NCI-H1105 treated with DMSO at 0.1 percent for 48 hours (cell line): ENCODE data around the gene CMSS1.

Experiments used
- DNase-seq: peaks from one replicate; lab custom pipeline; 2025; lab: John Stamatoyannopoulos, UW

The CMSS1 gene

DNA sequence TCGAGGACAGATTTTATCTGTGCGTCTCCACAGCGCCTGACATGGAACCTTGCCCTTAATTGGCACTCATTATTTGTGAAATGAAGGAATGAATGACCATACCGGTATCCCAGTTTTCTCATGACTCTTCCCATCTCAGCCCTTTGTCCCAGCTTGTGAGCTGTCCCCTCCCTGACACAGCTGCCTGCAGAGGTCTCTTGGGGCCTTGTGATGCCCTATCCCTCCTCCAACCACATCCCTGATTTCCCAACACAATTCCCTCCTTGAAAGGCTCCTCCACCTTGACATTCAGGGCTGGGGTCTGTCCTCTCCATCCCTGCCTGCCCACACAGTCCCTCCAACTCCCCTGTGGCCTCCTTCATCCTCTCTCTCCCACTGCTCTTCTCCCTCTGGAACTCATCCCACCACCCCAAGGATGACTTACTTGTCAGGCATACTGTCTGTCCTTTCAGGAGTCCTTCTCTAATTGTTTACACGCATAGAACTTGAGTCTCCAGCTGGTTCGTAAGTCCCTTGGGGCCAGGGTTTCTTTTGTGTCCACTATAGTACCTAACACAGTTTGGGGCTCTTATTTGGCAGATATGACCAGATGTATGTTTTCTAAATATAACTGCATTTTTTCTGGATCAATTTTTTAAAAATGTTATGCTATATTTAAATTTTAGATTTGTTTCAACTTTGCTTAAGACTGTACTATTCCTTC is 332.2 kb downstream of the CMSS1 start:
- no peak for DNase-seq

DNA sequence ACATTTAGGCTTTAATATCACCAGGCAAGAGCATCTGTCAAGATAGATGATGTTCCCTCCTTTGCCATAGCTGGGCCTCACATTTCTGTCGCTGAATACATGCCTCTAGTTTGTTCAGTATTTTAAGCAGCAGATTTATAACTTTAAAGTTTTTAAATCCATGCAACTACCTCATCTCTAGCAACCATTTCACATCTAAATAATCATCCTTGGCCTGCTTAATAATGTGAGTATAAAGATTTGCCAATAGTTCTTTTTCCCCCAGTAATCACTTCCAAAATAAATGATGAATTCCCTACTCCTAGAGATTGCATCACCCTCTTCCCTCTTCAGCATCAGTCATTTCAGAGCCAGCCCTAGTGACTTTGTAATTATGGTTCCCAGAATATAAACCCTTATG is 332.8 kb downstream of the CMSS1 start:
- no peak for DNase-seq

DNA sequence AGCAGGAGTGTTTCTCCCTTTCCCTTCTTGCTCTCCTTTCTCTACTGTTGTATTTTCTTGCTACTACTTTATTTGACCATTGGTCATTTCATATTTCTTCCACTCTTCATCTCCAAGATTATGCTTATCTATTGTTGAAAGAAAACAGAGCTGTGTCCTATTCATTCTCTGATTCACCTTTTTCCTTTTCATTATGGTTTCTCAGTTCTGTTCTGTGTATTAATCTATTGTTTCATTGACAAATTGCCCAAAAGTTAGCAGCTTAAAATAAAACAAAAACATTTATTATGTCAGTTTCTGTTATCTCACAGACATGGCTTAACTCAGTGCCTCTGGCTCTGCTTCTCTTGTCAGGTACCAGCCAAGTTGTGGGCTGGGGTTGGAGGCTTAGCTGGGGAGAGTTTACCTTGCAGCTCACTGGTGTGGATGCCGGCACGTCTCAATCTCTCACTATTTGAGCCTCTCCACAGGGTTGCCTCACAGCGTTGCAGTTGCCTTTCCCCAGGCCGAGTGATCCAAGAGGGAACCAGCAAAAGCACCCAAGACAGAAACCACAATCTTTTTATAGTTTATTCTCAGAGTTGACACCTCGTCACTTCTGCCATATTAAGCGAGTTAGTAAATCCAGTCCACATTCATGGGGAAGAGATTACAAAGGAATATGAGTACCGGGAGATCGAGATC is 333.5 kb downstream of the CMSS1 start:
- no peak for DNase-seq

DNA sequence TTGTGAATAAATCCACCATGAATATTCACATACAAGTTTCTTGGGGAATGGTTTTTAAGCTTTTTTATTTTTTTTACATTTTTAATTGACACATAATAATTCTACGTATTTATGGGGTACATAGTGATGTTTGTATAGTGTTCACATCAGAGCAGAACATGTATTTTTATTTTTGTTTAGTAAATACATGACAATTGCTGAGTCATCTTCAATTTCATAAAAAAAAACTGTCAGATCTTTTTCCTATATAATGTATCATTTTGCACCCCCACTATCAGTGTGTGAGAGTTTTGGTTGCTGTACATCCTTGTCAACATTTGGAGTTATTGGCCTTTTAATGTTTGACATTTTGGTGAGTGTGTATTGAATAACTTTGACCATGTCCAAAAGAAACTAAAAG is 336.5 kb downstream of the CMSS1 start:
- no peak for DNase-seq

DNA sequence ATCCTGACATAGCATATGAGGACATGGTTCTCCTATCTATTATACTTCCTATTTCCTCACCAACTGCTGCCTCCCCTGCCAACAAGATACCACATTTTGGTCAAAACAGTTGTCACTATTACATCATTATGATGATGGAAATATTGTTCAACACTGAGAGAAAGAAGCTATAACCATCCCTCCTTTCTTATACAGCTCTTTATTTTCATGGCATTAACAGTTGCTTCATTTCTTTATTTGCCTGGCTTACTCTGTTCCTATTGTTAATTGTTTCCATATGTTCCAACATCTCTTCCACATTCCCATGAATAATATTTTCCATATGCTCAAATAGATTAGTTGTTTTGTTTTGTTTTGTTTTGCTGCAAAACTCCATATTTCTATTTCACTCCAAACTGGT is 337.5 kb downstream of the CMSS1 start:
- DNase-seq: no peak

DNA sequence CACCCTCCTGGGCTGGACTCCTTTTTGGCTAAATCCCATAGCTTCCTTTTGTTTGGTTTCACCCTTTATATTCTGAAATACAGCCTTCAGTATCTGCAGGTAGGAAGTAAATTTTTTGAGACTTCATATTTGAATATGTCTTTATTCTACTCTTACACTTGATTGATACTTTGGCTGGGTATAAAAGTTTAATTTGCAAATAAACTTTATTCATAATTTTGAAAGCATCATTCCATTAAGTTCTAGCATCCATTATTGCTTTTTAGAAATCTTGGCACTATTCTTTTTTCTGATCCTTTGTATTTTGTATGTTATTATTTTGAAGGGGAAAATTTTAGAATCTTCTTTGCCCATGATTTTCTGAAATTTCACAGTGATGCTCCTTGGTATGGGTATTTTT is 337.9 kb downstream of the CMSS1 start:
- DNase-seq: no peak

DNA sequence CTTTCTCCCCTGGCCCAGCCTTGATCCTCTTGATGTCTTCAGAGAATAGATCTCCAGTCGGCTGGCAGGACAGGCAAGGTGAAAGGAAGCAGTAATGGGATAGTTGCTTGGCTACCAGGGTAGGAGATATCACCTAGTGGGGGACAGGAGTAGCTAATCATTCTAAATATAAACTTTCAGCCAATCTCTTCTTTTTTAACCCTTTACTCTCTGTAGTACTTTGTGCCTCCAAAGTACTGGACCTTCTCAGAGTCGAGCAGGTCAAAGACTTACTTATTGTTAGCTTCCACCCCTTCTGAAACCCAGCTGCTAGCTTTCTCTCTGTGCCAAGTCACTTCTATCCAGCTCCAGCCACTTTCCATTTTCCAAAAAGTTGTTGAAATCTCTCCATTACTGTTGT is 340.0 kb downstream of the CMSS1 start:
- DNase-seq: no peak

DNA sequence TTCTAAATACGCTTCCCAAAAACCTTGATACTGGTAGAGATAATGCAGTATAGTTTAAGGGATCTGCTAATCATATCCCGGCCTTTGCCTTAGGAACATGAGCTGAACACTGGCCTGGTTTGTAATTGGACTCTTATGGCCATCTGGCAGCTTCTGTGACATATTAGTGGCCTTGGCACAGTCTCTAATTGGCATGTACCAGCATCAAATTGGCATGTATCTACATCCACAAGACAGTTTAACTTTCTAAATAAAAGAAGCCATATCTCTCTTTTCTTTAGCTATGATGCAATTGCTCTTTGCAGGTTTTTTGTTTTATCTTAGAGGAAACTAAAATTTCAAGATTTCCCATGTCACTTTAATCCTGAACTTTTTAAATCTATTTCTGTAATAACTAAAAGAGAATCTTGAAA is 341.3 kb downstream of the CMSS1 start:
- DNase-seq: peak; percentile 28

DNA sequence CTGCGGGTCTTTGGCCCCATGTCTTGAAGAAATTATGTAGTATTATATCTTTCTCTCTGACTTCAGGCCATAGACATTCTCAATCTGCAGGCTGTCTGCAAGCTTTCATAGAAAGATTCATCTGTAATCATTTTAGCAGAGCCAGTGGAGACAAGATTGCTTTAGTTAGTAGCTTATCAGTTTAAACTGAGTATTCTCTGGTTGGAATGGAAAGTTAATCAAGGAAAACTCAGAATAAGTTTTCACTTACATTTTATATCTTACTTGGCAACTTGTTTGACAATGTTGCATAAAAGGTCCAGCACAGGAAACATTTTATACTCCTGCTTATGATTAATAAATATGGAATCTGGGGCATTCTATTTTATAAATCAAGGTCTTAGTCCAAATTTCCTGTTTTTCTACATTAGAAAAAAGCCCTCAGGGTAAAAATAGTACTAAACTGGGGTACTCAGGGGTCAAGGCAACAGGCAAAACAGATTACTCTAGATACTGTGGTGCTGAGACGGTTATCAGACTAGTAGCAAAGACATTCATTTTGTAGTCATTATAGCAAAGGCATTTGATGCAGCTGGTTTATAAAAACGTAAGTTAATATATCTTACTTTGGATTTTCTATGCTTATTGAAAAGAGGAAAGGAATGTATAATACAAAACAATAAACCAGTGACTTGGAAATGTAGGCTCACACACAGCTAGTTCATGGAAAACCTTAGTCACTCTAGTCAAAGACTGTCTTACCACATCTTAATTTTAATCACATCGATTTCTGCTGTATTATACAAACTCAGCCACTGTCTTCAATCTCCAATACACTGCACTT is 341.9 kb downstream of the CMSS1 start:
- no peak for DNase-seq

DNA sequence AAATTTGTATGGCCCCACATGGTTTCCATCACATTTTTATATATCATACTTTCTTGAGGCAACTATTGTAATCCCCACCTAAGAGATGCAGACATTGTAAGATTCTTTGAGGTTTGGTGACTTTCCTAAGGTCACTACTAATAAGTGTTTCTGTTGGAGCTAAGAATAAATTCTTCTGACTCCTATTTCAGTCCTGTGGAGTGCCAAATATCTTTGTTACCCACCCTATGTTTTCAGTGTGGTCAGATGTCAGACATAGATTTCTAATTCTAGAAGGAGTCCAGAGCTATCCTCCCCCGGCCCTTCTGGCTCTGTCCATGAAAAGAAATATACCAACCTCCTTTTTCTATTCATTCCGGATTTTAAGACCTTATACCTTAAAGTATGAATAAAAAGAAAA is 342.9 kb downstream of the CMSS1 start:
- DNase-seq: no peak

DNA sequence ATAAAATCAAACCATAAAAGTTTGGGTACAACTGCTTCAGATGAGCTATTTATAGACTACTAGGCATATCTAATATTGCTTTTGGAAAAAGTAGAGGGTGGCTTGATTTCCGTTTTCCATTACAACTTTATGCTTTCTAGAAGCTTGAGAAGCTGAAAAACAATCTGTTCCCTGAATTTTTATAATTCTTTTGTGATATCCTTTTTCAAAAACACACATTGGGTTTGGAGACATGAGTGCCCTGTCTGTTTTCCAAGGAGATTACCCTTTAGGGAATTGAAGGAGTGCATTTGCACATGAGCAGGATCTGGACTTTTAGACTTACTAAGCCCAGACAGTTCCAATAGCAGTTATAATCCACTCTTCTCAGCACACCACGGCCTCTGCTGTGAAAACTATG is 346.1 kb downstream of the CMSS1 start:
- DNase-seq: no peak

DNA sequence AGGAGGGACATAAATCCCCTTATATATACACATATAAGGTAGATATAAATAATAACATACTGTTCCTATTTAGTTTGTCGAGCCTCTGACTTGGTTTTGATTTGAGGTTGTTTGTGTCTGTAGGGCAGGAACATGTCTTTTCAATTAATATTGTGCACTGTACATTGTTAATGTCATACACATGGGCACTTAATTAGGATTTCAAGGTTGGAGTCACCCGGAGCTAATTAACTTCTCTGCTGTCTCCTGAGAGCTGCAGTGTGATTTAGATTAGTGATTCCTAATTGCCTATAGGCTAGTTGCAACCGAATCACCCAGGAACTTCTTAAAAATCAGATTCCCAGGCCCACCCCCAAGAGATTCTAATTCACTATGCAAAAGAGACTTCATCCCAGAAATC is 347.1 kb downstream of the CMSS1 start:
- no peak for DNase-seq

DNA sequence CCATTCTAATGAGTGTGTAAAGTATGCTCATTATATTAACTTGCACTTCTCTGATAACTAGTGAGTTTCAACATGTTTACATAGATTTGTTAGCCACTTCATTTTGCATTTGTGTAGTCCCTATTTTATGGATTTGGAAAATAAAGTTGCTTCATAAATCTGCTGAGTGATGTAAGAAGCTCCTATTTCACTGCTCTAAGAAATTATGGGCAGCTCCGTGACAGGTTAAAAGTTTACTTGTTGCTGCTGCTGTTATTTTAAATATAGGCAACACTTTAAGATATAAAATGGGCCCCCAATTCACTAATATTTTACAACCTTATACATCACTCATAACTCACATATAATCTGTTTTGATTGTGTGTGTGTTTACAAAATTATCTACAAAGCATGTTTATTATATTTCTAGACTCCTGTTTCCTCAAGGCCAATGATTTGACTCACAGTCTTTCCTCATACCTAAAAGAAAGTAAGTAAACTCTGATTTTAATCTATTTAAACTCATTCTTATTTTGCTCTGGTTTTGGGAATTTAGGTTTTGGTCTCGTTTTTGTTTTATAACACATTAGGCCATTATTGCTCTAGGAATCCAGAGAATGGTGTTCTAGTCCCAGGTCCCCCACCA is 348.4 kb downstream of the CMSS1 start:
- no peak for DNase-seq

DNA sequence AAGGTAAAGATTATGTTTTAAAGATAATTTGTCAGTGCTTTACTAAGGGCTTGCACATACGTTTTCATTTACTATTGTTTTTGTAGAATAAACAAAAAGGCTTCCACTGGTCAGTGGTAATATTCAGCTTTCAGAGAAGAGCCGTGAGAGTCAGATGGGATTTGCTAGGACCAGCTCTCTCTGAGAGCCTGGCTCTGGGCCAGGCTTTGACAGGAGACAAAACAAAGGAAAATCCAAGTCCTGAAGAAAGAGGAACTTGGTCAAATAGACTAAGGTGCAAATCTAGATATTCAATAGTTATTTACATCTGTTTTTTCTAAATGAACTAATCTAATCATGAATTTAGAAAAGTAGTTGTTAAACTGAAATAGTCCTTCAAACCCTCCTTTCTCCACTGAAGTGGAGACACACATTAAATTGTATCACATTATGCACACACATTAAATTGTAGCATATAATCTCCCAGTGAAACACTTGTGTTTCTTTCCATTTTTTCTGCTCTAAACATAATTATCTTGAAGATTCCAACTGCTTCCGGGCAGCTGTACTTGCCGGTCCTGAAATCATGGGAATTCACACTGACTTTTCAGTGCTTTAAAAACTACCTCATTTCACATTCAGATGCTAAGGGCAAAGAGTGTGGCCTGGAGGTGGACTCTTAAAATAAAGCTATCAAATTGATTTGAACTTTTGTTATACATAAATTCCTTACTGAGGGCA is 351.7 kb downstream of the CMSS1 start:
- DNase-seq: peak; percentile 4

DNA sequence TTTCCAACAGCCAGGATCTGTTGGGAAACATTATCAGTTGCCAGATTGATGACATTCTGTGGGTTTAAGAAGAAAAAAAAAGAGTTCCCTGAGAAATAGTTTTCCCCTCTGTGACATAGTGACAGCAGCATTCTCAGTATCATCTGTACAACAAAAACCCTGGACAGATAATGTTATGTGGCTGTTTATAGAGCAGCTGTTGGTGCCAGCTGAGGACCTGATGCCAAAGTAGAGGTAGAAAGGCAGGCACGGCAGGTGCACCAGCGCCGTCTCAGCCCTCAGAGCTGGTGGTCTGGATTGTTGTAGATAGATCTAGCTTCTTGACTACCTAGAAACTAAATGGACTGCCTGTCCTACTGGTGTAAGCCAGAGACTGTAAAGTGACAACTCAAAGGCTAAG is 352.8 kb downstream of the CMSS1 start:
- no peak for DNase-seq

DNA sequence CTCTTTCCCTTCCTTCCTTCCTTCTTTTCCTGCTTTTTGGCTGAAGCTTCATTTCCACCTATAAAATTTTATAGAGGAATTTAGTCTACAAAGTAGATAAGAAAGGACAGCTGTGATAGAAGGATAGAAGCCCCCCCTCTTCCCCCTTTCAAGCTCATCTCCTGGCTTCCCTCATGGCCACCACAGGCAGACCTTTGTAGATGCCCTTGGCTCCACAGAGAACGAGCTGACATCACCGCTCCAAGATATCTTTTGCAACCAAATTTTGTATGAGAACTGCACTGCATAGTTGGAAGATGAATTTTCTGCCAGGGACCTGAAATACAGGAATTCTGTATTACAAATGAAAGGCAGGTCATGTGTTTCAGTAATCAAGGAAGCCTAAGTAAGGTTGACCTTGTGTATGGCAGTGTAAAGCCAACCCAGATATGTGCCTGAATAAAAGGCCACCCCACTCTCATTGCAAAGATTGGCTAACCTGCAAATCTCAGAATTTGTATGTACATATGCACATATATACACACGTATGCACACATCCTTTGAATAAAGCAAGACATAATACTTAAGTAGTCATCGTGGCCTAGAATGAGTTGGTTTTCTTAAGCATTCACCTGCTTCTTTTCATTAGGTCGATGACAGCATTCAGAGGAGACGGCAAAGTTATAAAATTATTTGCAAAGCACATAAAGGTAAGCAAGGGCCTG is 353.7 kb downstream of the CMSS1 start:
- DNase-seq: no peak

DNA sequence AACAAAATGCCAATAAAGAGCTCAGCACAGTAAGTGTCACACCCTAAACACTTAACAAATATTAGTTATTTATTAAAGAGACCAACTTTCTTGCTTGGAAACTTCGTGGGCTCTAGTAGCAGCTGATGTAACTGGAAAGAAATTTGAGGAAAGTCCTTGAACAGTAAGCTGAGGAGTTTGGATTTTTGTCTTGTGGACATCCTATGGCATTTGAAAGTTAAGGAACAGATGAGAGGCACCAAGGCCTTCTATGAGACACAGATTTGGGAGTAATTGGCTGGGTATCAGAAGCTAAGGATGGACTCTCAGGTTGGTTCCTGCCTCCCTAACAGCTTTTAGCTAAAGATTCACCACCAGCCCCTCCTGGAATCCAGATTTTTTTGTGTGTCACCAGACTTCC is 356.3 kb downstream of the CMSS1 start:
- no peak for DNase-seq

DNA sequence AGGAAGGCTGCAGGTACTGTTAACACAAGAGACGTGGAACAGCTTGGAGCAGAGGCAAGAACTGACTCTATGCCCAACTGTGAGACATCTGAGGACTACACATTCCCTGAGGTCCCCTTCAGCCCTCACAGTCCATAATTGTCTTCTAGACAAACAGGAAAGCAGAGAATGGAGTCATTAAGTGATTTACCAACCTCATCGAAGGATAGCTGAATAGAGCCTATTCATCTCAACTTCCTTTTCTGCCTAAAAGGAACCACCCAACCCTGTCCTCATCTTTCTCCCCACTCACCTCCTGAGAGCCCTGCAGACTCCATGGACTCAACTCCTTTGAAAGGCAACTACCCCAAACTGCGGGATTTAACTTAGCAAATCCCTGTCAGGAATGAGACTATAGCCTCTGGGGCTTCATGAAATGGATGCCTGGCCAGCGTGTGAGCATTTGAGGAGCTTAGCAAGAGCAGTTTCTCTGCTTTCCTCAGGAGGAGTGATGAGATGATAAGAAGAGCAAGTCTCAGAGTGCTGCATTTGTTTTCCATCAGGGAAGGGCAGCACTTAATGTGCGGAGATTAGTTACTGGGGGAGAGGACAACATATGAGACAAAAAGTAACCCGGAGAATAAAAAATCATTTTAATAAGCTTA is 358.1 kb downstream of the CMSS1 start:
- no peak for DNase-seq

DNA sequence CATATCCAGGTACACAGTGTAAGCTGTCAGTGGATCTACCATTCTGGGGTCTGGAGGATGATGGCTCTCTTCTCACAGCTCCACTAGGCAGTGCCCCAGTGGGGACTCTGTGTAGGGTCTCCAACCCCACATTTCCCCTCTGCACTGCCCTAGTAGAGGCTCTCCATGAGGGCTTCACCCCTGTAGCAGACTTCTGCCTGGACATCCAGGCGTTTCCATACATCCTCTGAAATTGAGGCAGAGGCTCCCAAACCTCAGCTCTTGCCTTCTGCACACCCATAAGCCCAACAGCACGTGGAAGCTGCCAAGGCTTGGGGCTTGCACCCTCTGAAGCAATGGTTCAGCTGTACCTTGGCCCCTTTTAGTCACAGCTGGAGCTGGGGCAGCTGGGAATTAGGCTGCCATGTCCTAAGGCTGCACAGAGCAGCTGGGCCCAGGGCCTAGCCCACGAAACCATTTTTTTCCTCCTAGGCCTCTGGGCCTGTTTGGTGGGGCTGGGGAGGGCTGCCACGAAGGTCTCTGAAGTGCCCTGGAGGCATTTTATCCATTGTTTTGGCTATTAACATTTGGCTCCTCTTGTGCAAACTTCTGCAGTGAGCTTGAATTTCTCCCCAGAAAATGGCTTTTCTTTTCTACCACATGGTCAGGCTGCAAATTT is 362.2 kb downstream of the CMSS1 start:
- no peak for DNase-seq

DNA sequence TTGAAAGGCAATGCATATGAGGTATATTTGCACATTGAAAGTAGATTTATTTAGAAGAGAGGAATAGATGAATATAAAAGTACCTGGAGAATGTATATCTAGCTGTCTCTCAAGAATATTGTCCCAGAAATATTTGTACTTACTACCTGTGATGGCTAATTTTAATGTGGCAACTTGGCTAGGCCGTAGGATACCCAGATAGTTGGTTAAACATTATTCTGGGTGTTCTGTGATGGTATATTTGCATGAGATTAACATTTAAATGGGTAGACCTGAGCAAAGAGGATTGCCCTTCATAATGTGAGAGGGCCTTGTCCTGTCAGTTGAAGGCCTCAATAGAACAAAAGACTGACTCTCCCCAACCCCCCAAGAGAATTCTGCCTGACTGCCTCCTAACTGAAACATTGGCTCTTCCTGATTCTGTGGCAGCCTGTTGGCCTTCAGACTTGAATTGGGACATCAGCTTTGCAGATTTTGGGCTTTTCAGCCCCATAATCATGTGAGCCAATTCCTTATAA is 366.0 kb downstream of the CMSS1 start:
- DNase-seq: no peak
